HepG2 (cell line): ENCODE measurements around the gene CYP27B1. TPM values are rescaled to one million over a fixed set of nuclear protein-coding genes. Genes with fewer than 3 reads are reported as not detected.

Experiments
- BRD4 ChIP-seq: sonication (generic); formaldehyde crosslinking; IDR thresholded peaks from 2 replicates; pipeline ENCODE4 v1.4.0; 2020; ENCODE audit warnings: missing genetic modification reagents
- GPN1 ChIP-seq: sonication (generic); formaldehyde crosslinking; IDR thresholded peaks from 2 replicates; pipeline ENCODE4 v1.5.1; 2020; ENCODE audit warnings: missing genetic modification reagents, borderline replicate concordance
- LCORL ChIP-seq, 2 experiments: fragments of 450-650 bp in 1 of 2; sonication (generic) in 1 of 2; formaldehyde crosslinking in 1 of 2; IDR thresholded peaks; 2 replicates each; pipeline versions ENCODE4 v1.5.0 to v1.6.1; 2017 to 2020; ENCODE audit warnings: antibody characterized with exemption in 1 of 2, missing genetic modification reagents in 1 of 2
- PHB2 ChIP-seq: fragments of 450-650 bp; IDR thresholded peaks from 2 replicates; pipeline ENCODE4 v1.6.1; 2018; ENCODE audit not compliant: partially characterized antibody
- SETDB1 ChIP-seq: sonication (generic); formaldehyde crosslinking; IDR thresholded peaks from 2 replicates; pipeline ENCODE4 v1.5.1; 2020; ENCODE audit warnings: missing genetic modification reagents, mild to moderate bottlenecking, borderline replicate concordance
- SRSF9 ChIP-seq: fragments of 200-400 bp; formaldehyde crosslinking; IDR thresholded peaks from 2 replicates; pipeline ENCODE4 v1.6.1; 2018; ENCODE audit warnings: borderline replicate concordance, mild to moderate bottlenecking, low read depth, low read length; ENCODE audit not compliant: insufficient read depth, poor library complexity, severe bottlenecking
- TGIF2 ChIP-seq: IDR thresholded peaks from 2 replicates; pipeline ENCODE4 v1.6.1; 2016; ENCODE audit warnings: control low read depth, missing compliant biosample characterization
- TRIM24 ChIP-seq: sonication (generic); formaldehyde crosslinking; IDR thresholded peaks from 2 replicates; pipeline ENCODE4 v1.8.0; 2022; ENCODE audit warnings: mild to moderate bottlenecking, missing genetic modification reagents
- XBP1 ChIP-seq: sonication (generic); formaldehyde crosslinking; IDR thresholded peaks from 2 replicates; pipeline ENCODE4 v1.5.0; 2020; ENCODE audit warnings: missing genetic modification reagents
- ZBTB21 ChIP-seq: sonication (generic); formaldehyde crosslinking; IDR thresholded peaks from 2 replicates; pipeline ENCODE4 v1.4.0; 2020; ENCODE audit warnings: missing genetic modification reagents
- ZFX ChIP-seq: sonication (generic); formaldehyde crosslinking; IDR thresholded peaks from 2 replicates; pipeline ENCODE4 v1.4.0; 2020; ENCODE audit warnings: mild to moderate bottlenecking, low read depth, missing genetic modification reagents, moderate library complexity
- ZNF24 ChIP-seq: fragments of 450-650 bp; IDR thresholded peaks from 2 replicates; pipeline ENCODE4 v1.6.1; 2017; ENCODE audit warnings: antibody characterized with exemption, mild to moderate bottlenecking
- ZNF282 ChIP-seq: fragments of 450-650 bp; IDR thresholded peaks from 2 replicates; pipeline ENCODE4 v1.6.1; 2018; ENCODE audit not compliant: partially characterized antibody
- ZNF292 ChIP-seq: sonication (generic); formaldehyde crosslinking; IDR thresholded peaks from 2 replicates; pipeline ENCODE4 v1.8.1; 2022; ENCODE audit warnings: mild to moderate bottlenecking, low read depth, missing genetic modification reagents, borderline replicate concordance
- ZNF331 ChIP-seq: sonication (generic); formaldehyde crosslinking; IDR thresholded peaks from 2 replicates; pipeline ENCODE4 v1.4.0; 2020; ENCODE audit warnings: missing genetic modification reagents
- ZNF350 ChIP-seq: sonication (generic); formaldehyde crosslinking; IDR thresholded peaks from 2 replicates; pipeline ENCODE4 v1.4.0; 2020; ENCODE audit warnings: mild to moderate bottlenecking, low read depth, missing genetic modification reagents, borderline replicate concordance
- ZNF354B ChIP-seq: sonication (generic); formaldehyde crosslinking; IDR thresholded peaks from 2 replicates; pipeline ENCODE4 v1.8.0; 2022; ENCODE audit warnings: mild to moderate bottlenecking, missing genetic modification reagents
- ZNF747 ChIP-seq: sonication (generic); formaldehyde crosslinking; IDR thresholded peaks from 2 replicates; pipeline ENCODE4 v1.8.1; 2023; ENCODE audit warnings: missing genetic modification reagents, mild to moderate bottlenecking, borderline replicate concordance
- polyA plus RNA-seq, 8 experiments: library from polyadenylated mRNA; depleted of rRNA in 3 of 8; stranded (reverse) in 7 of 8; unstranded in 1 of 8; fragments of >200 nt; fragmentation: Illumina TruSeq in 4 of 8; extraction: Trizol in 4 of 8; gene quantifications; 2 replicates each; pipeline versions ENCODE4 v1.2.1 to v1.2.3, GENCODE V29; 2011 to 2016; ENCODE audit warnings: low read depth in 4 of 8, missing spikeins in 1 of 8, mixed read lengths in 1 of 8; ENCODE audit not compliant: insufficient read depth in 1 of 8
- total RNA-seq, 5 experiments: library from RNA; depleted of rRNA; stranded (reverse); fragments of >200 nt; fragmentation: Illumina TruSeq; extraction: Trizol; gene quantifications; 2 replicates each; pipeline ENCODE4 v1.2.3, GENCODE V29; 2016; ENCODE audit warnings: low read depth in 1 of 5
- TF ChIP-seq, protein P1 (sequence below): sonication (generic); formaldehyde crosslinking; IDR thresholded peaks from 2 replicates; pipeline ENCODE4 v1.4.0; 2020; ENCODE audit warnings: missing genetic modification reagents
- TF ChIP-seq, protein P2 (sequence below): sonication (generic); formaldehyde crosslinking; IDR thresholded peaks from 2 replicates; pipeline ENCODE4 v1.8.1; 2023; ENCODE audit warnings: mild to moderate bottlenecking, moderate library complexity, missing genetic modification reagents
- TF ChIP-seq, protein P3 (sequence below): sonication (generic); formaldehyde crosslinking; conservative IDR thresholded peaks from 2 replicates; pipeline ENCODE4 v1.4.0; 2020; ENCODE audit warnings: mild to moderate bottlenecking, missing genetic modification reagents, moderate library complexity

CYP27B1 gene
- total and polyA plus RNA-seq, 2 of the 13 experiments (the other 11 are each of a cell fraction or from before 2014, with no cell fraction given) = 2.3 to 3.0 TPM

DNA sequence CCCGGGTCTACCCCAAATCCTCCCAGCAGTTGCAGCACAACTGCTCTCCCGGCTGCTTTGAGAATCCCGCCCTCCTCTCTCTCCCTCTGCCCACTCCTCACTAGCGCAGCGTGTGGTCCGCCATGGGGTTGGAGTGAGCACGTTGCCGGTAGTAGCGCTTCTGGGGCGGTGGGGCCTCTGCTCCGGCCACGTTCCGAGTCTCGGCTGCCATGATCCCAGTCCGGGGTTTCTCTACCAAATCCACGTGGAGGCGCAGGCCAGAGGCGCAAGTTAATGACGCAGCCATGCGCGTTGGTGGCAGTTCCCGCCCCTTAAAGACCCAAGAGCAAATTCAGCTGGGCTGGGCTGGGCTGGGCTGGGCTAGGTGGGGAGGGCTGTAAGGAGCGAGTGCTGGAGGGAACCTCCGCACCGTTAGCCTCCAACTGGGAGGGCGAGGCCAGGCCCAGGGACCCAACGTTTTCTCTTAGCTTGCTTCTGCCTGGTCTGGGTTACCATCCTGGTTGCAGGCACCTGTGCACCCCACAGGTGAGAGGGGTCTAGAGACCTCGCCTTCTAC lies 5.1 kb upstream of the CYP27B1 start, which contains the start of gene METTL1 (continued):
- no peak for TF ChIP-seq BRD4 (CRISPR knock-in tag)
- TF ChIP-seq XBP1 = no peak; the same call in 1 of the 2 replicates
- no peak; the same call in 1 of the 2 replicates for TF ChIP-seq ZBTB21 (CRISPR knock-in tag)
- peak; percentile 98 for TF ChIP-seq ZFX (CRISPR knock-in tag)
- no peak for TF ChIP-seq SRSF9
- 0 out of 2 replicates have a peak, but pooled peaks have one; percentile 59 for TF ChIP-seq ZNF354B (CRISPR knock-in tag)
- peak; percentile 65; the same call in 1 of the 2 replicates for TF ChIP-seq LCORL (IDR thresholded peaks at IDR 0.05)
- TF ChIP-seq LCORL (CRISPR knock-in tag; IDR thresholded peaks at IDR 0.05) = peak; percentile 97
- no peak for TF ChIP-seq GPN1 (CRISPR knock-in tag)
- TF ChIP-seq ZNF282 = no peak
- TF ChIP-seq, protein P1, sequence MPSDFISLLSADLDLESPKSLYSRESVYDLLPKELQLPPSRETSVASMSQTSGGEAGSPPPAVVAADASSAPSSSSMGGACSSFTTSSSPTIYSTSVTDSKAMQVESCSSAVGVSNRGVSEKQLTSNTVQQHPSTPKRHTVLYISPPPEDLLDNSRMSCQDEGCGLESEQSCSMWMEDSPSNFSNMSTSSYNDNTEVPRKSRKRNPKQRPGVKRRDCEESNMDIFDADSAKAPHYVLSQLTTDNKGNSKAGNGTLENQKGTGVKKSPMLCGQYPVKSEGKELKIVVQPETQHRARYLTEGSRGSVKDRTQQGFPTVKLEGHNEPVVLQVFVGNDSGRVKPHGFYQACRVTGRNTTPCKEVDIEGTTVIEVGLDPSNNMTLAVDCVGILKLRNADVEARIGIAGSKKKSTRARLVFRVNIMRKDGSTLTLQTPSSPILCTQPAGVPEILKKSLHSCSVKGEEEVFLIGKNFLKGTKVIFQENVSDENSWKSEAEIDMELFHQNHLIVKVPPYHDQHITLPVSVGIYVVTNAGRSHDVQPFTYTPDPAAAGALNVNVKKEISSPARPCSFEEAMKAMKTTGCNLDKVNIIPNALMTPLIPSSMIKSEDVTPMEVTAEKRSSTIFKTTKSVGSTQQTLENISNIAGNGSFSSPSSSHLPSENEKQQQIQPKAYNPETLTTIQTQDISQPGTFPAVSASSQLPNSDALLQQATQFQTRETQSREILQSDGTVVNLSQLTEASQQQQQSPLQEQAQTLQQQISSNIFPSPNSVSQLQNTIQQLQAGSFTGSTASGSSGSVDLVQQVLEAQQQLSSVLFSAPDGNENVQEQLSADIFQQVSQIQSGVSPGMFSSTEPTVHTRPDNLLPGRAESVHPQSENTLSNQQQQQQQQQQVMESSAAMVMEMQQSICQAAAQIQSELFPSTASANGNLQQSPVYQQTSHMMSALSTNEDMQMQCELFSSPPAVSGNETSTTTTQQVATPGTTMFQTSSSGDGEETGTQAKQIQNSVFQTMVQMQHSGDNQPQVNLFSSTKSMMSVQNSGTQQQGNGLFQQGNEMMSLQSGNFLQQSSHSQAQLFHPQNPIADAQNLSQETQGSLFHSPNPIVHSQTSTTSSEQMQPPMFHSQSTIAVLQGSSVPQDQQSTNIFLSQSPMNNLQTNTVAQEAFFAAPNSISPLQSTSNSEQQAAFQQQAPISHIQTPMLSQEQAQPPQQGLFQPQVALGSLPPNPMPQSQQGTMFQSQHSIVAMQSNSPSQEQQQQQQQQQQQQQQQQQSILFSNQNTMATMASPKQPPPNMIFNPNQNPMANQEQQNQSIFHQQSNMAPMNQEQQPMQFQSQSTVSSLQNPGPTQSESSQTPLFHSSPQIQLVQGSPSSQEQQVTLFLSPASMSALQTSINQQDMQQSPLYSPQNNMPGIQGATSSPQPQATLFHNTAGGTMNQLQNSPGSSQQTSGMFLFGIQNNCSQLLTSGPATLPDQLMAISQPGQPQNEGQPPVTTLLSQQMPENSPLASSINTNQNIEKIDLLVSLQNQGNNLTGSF (CRISPR knock-in tag) = no peak; the same call in 1 of the 2 replicates
- TF ChIP-seq, protein P2, sequence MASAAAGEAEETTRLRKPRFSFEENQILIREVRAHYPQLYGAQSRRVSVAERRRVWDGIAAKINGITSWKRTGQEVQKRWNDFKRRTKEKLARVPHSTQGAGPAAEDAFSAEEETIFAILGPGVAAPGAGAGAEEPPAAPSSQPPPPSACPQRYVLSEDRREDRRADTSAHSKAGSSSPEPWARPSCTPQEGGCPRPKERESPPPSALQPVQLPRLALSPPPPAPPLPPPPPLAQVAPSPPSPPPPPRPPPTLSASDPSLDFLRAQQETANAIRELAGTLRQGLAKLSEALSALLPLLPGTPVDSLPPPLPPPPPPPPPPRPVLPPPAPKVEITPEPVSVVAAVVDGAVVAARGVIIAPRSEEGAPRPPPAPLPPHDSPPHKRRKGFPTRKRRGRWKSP = peak; percentile 64; the same call in 1 of the 2 replicates
- TF ChIP-seq, protein P3, sequence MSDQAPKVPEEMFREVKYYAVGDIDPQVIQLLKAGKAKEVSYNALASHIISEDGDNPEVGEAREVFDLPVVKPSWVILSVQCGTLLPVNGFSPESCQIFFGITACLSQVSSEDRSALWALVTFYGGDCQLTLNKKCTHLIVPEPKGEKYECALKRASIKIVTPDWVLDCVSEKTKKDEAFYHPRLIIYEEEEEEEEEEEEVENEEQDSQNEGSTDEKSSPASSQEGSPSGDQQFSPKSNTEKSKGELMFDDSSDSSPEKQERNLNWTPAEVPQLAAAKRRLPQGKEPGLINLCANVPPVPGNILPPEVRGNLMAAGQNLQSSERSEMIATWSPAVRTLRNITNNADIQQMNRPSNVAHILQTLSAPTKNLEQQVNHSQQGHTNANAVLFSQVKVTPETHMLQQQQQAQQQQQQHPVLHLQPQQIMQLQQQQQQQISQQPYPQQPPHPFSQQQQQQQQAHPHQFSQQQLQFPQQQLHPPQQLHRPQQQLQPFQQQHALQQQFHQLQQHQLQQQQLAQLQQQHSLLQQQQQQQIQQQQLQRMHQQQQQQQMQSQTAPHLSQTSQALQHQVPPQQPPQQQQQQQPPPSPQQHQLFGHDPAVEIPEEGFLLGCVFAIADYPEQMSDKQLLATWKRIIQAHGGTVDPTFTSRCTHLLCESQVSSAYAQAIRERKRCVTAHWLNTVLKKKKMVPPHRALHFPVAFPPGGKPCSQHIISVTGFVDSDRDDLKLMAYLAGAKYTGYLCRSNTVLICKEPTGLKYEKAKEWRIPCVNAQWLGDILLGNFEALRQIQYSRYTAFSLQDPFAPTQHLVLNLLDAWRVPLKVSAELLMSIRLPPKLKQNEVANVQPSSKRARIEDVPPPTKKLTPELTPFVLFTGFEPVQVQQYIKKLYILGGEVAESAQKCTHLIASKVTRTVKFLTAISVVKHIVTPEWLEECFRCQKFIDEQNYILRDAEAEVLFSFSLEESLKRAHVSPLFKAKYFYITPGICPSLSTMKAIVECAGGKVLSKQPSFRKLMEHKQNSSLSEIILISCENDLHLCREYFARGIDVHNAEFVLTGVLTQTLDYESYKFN (CRISPR knock-in tag) = peak; percentile 75
- TF ChIP-seq ZNF331 = peak; percentile 90
- no peak for TF ChIP-seq TRIM24 (CRISPR knock-in tag)
- TF ChIP-seq SETDB1 (CRISPR knock-in tag) = no peak
- TF ChIP-seq ZNF350 (CRISPR knock-in tag) = peak; percentile 97; the same call in 1 of the 2 replicates
- TF ChIP-seq PHB2 = no peak
- no peak for TF ChIP-seq ZNF292 (CRISPR knock-in tag)
- no peak for TF ChIP-seq ZNF24
- TF ChIP-seq ZNF747 (CRISPR knock-in tag) = peak; percentile 71; the same call in 1 of the 2 replicates
- TF ChIP-seq TGIF2 = peak; percentile 83
